Fibroblast of skin of abdomen (primary cell): Measurements from ENCODE around the gene CLPTM1. TPM values are rescaled to one million over a fixed set of nuclear protein-coding genes. Genes with fewer than 3 reads are reported as not detected.
"Not testable (repeated sequence)": the region's sequence is repeated elsewhere in the genome, so short reads cannot be mapped to it uniquely, and the experiment has no call there.

Source experiments
- DNase-seq: peaks from one replicate; pipeline ENCODE4 v3.0.0-alpha.2; 2013
- polyA plus RNA-seq, 2 experiments: library from polyadenylated mRNA; unstranded; fragments of 120-200 nt; gene quantifications; one replicate each; pipeline ENCODE4 v1.2.1, GENCODE V29; 2013; ENCODE audit not compliant: insufficient read length in 2 of 2

CLPTM1 gene
- polyA plus RNA-seq (2013, experiment 1 of 2; ENCODE audit: insufficient read length), result 74.8 TPM
- 71.5 TPM for polyA plus RNA-seq (2013, experiment 2 of 2; ENCODE audit: insufficient read length)

GRCh38 chr19:44954649-44955504, at the start of gene CLPTM1:
Gene CLPTM1, plus strand, starts transcription at chr19:44955380. Its CDS starts 16 bp downstream, at chr19:44955396.
- peak; percentile 97 for DNase-seq

GRCh38 chr19:44905437-44906160, 49.6 kb upstream of the CLPTM1 start, which contains the start of gene APOE:
Gene APOE, plus strand, starts transcription at chr19:44905796. Its CDS starts 829 bp downstream, at chr19:44906625.
- no peak for DNase-seq

GRCh38 chr19:44907613-44908012, 47.6 kb upstream of the CLPTM1 start:
- DNase-seq, result no peak

- DNase-seq, result no peak
Measured at GRCh38 chr19:44908074-44908835, 46.9 kb upstream of the CLPTM1 start.

GRCh38 chr19:44908836-44909261, 46.3 kb upstream of the CLPTM1 start:
- no peak for DNase-seq

- no peak for DNase-seq
Measured at GRCh38 chr19:44909775-44910174, 45.4 kb upstream of the CLPTM1 start.

GRCh38 chr19:44911896-44912295, 43.3 kb upstream of the CLPTM1 start:
- not testable (repeated sequence) for DNase-seq

- DNase-seq, result no peak
Measured at GRCh38 chr19:44912854-44913253, 42.3 kb upstream of the CLPTM1 start.

GRCh38 chr19:44913512-44914432, 41.4 kb upstream of the CLPTM1 start:
- not testable (repeated sequence) for DNase-seq

- DNase-seq, result peak; percentile 81
Measured at GRCh38 chr19:44914433-44915206, 40.6 kb upstream of the CLPTM1 start, which contains the start of gene APOC1. Gene APOC1, plus strand, starts transcription at chr19:44914608. Its CDS starts 284 bp downstream, at chr19:44914892.

GRCh38 chr19:44924243-44924725, 30.9 kb upstream of the CLPTM1 start:
- no peak for DNase-seq

GRCh38 chr19:44925114-44925891, 29.9 kb upstream of the CLPTM1 start:
- peak; percentile 57 for DNase-seq

- not testable (repeated sequence) for DNase-seq
Measured at GRCh38 chr19:44926245-44927077, 28.7 kb upstream of the CLPTM1 start.

GRCh38 chr19:44927746-44928145, 27.4 kb upstream of the CLPTM1 start:
- peak; percentile 58 for DNase-seq

- no peak for DNase-seq
Measured at GRCh38 chr19:44930088-44930487, 25.1 kb upstream of the CLPTM1 start.

- DNase-seq, result no peak
Measured at GRCh38 chr19:44931541-44931940, 23.6 kb upstream of the CLPTM1 start.

GRCh38 chr19:44939668-44940067, 15.5 kb upstream of the CLPTM1 start:
- no peak for DNase-seq

GRCh38 chr19:44942067-44942571, 13.1 kb upstream of the CLPTM1 start, which contains the start of gene APOC4:
Gene APOC4, plus strand, starts transcription at chr19:44942237. Its CDS starts 41 bp downstream, at chr19:44942278.
- no peak for DNase-seq
